GM18502 (cell line): ENCODE results near the gene FYN.

Experiments
- ATAC-seq: cut with Tn5 transposase; IDR thresholded peaks from one replicate; pipeline ENCODE4 v1.9.1; 2021; ENCODE audit warnings: mild to moderate bottlenecking; ENCODE audit not compliant: unreplicated experiment, poor library complexity

The FYN gene

GRCh38 chr6:111674883-111675282 lies 198.4 kb downstream of the FYN start:
- no peak for ATAC-seq

GRCh38 chr6:111674413-111674812 lies 198.8 kb downstream of the FYN start:
- ATAC-seq, result no peak

GRCh38 chr6:111673937-111674336 lies 199.3 kb downstream of the FYN start:
- no peak for ATAC-seq

- no peak for ATAC-seq
Measured at GRCh38 chr6:111673532-111673931, 199.7 kb downstream of the FYN start.

- ATAC-seq, result no peak
Measured at GRCh38 chr6:111672761-111673450, 200.3 kb downstream of the FYN start.

- no peak for ATAC-seq
Measured at GRCh38 chr6:111669326-111669725, 203.9 kb downstream of the FYN start.

GRCh38 chr6:111668410-111668809 lies 204.8 kb downstream of the FYN start:
- no peak for ATAC-seq

- ATAC-seq, result no peak
Measured at GRCh38 chr6:111667931-111668330, 205.3 kb downstream of the FYN start.

GRCh38 chr6:111666847-111667246 lies 206.4 kb downstream of the FYN start:
- no peak for ATAC-seq

GRCh38 chr6:111664565-111665030 lies 208.7 kb downstream of the FYN start:
- no peak for ATAC-seq

GRCh38 chr6:111663692-111664564 lies 209.3 kb downstream of the FYN start:
- ATAC-seq, result no peak

- no peak for ATAC-seq
Measured at GRCh38 chr6:111662794-111663593, 210.3 kb downstream of the FYN start.

GRCh38 chr6:111662072-111662793 lies 211.0 kb downstream of the FYN start:
- no peak for ATAC-seq

GRCh38 chr6:111661541-111662061 lies 211.7 kb downstream of the FYN start:
- no peak for ATAC-seq

GRCh38 chr6:111660531-111660930 lies 212.7 kb downstream of the FYN start:
- no peak for ATAC-seq

GRCh38 chr6:111658462-111659154 lies 214.6 kb downstream of the FYN start:
- ATAC-seq, result no peak

GRCh38 chr6:111657146-111657545 lies 216.1 kb downstream of the FYN start:
- ATAC-seq, result no peak

GRCh38 chr6:111653979-111654378 lies 219.3 kb downstream of the FYN start:
- ATAC-seq, result no peak

GRCh38 chr6:111653434-111653833 lies 219.8 kb downstream of the FYN start:
- no peak for ATAC-seq
